GM12891 (cell line): ENCODE results near the gene CREB3L2.

Source experiments
- POLR2A ChIP-seq: IDR thresholded peaks from 2 replicates; pipeline ENCODE4 v1.6.1; 2011; ENCODE audit warnings: low read depth, low read length, control low read depth
- SPI1 ChIP-seq: IDR thresholded peaks from 2 replicates; pipeline ENCODE4 v1.6.1; 2011; ENCODE audit warnings: low read depth, low read length, control low read depth
- TAF1 ChIP-seq: IDR thresholded peaks from 2 replicates; pipeline ENCODE4 v1.6.1; 2011; ENCODE audit warnings: low read depth, low read length, control low read depth

- TF ChIP-seq SPI1 (no peak), POLR2A (no peak), TAF1 (no peak)
These were observed 28.1 kb upstream of the CREB3L2 start for GRCh38 chr7:138029941-138030340.
